HepG2 (cell line): ENCODE data around the gene NEAT1. TPM values are rescaled to one million over a fixed set of nuclear protein-coding genes. Genes with fewer than 3 reads are reported as not detected.

Experiments used
- ARID2 ChIP-seq: sonication (generic); formaldehyde crosslinking; IDR thresholded peaks from 2 replicates; pipeline ENCODE4 v1.8.1; 2022; ENCODE audit warnings: mild to moderate bottlenecking, missing genetic modification reagents, borderline replicate concordance
- ASH2L ChIP-seq: fragments of 300-600, 200-600 bp; sonication (generic); IDR thresholded peaks from 2 replicates; pipeline ENCODE4 v1.7.0; 2017; ENCODE audit warnings: low read depth, mild to moderate bottlenecking, moderate library complexity, mixed read lengths, low read length; ENCODE audit not compliant: insufficient read length
- ATF3 ChIP-seq: sonication (generic); formaldehyde crosslinking; IDR thresholded peaks from 2 replicates; pipeline ENCODE4 v1.4.0; 2020; ENCODE audit warnings: missing genetic modification reagents
- FOXO4 ChIP-seq: sonication (generic); formaldehyde crosslinking; conservative IDR thresholded peaks from 2 replicates; pipeline ENCODE4 v1.8.1; 2023; ENCODE audit warnings: missing genetic modification reagents
- HMGXB3 ChIP-seq: sonication (generic); formaldehyde crosslinking; IDR thresholded peaks from 2 replicates; pipeline ENCODE4 v1.4.0; 2020; ENCODE audit warnings: missing genetic modification reagents, borderline replicate concordance
- HNRNPUL1 ChIP-seq: fragments of 200-400 bp; formaldehyde crosslinking; IDR thresholded peaks from 2 replicates; pipeline ENCODE4 v1.6.1; 2017; ENCODE audit warnings: low read depth, mild to moderate bottlenecking, low read length, moderate library complexity
- ISX ChIP-seq: sonication (generic); formaldehyde crosslinking; conservative IDR thresholded peaks from 2 replicates; pipeline ENCODE4 v1.5.0; 2020; ENCODE audit warnings: missing genetic modification reagents
- LBX2 ChIP-seq: sonication (generic); formaldehyde crosslinking; IDR thresholded peaks from 2 replicates; pipeline ENCODE4 v1.5.0; 2020; ENCODE audit warnings: missing genetic modification reagents, mild to moderate bottlenecking, borderline replicate concordance
- MYPOP ChIP-seq: sonication (generic); formaldehyde crosslinking; IDR thresholded peaks from 2 replicates; pipeline ENCODE4 v1.8.1; 2023; ENCODE audit warnings: mild to moderate bottlenecking, moderate library complexity, missing genetic modification reagents
- MZF1 ChIP-seq: sonication (generic); formaldehyde crosslinking; IDR thresholded peaks from 2 replicates; pipeline ENCODE4 v1.8.1; 2023; ENCODE audit warnings: mild to moderate bottlenecking, missing genetic modification reagents, borderline replicate concordance
- NAIF1 ChIP-seq: sonication (generic); formaldehyde crosslinking; IDR thresholded peaks from 2 replicates; pipeline ENCODE4 v1.5.0; 2020; ENCODE audit warnings: mild to moderate bottlenecking, missing genetic modification reagents, borderline replicate concordance
- SIN3A ChIP-seq: IDR thresholded peaks from 2 replicates; pipeline ENCODE4 v1.6.1; 2011; ENCODE audit warnings: low read depth, mild to moderate bottlenecking, control low read depth, low read length, borderline replicate concordance
- SP1 ChIP-seq, 2 experiments: fragments of 450-650 bp in 1 of 2; sonication (generic) in 1 of 2; formaldehyde crosslinking in 1 of 2; IDR thresholded peaks; 2 replicates each; pipeline versions ENCODE4 v1.4.0 to v1.6.1; 2016 to 2020; ENCODE audit warnings: missing genetic modification reagents in 1 of 2
- SUZ12 ChIP-seq: fragments of 150-350 bp; IDR thresholded peaks from 2 replicates; pipeline ENCODE4 v1.6.1; 2014; ENCODE audit warnings: low read depth, low read length
- ZFP36L2 ChIP-seq: sonication (generic); formaldehyde crosslinking; IDR thresholded peaks from 2 replicates; pipeline ENCODE4 v1.4.0; 2020; ENCODE audit warnings: missing genetic modification reagents
- ZNF274 ChIP-seq: sonication (generic); formaldehyde crosslinking; IDR thresholded peaks from 2 replicates; pipeline ENCODE4 v1.5.1; 2020; ENCODE audit warnings: mild to moderate bottlenecking, missing genetic modification reagents
- ZNF350 ChIP-seq: sonication (generic); formaldehyde crosslinking; IDR thresholded peaks from 2 replicates; pipeline ENCODE4 v1.4.0; 2020; ENCODE audit warnings: mild to moderate bottlenecking, low read depth, missing genetic modification reagents, borderline replicate concordance
- ZNF431 ChIP-seq: sonication (generic); formaldehyde crosslinking; IDR thresholded peaks from 2 replicates; pipeline ENCODE4 v1.9.0; 2022; ENCODE audit warnings: missing genetic modification reagents, low read depth, mild to moderate bottlenecking, borderline replicate concordance
- ZNF720 ChIP-seq: sonication (generic); formaldehyde crosslinking; IDR thresholded peaks from 2 replicates; pipeline ENCODE4 v1.4.0; 2020; ENCODE audit warnings: missing genetic modification reagents
- ZNF746 ChIP-seq: sonication (generic); formaldehyde crosslinking; IDR thresholded peaks from 2 replicates; pipeline ENCODE4 v1.8.0; 2022; ENCODE audit warnings: mild to moderate bottlenecking, missing genetic modification reagents
- polyA plus RNA-seq, 8 experiments: library from polyadenylated mRNA; depleted of rRNA in 3 of 8; stranded (reverse) in 7 of 8; unstranded in 1 of 8; fragments of >200 nt; fragmentation: Illumina TruSeq in 4 of 8; extraction: Trizol in 4 of 8; gene quantifications; 2 replicates each; pipeline versions ENCODE4 v1.2.1 to v1.2.3, GENCODE V29; 2011 to 2016; ENCODE audit warnings: low read depth in 4 of 8, missing spikeins in 1 of 8, mixed read lengths in 1 of 8; ENCODE audit not compliant: insufficient read depth in 1 of 8
- total RNA-seq, 5 experiments: library from RNA; depleted of rRNA; stranded (reverse); fragments of >200 nt; fragmentation: Illumina TruSeq; extraction: Trizol; gene quantifications; 2 replicates each; pipeline ENCODE4 v1.2.3, GENCODE V29; 2016; ENCODE audit warnings: low read depth in 1 of 5

NEAT1 gene
- total and polyA plus RNA-seq, 2 of the 13 experiments (the other 11 are each of a cell fraction or from before 2014, with no cell fraction given), result 20.5 to 41.2 TPM

- TF ChIP-seq HMGXB3 (CRISPR knock-in tag) (no peak), FOXO4 (CRISPR knock-in tag) (no peak), SIN3A (peak; percentile 46; the same call in 1 of the 2 replicates), MZF1 (CRISPR knock-in tag) (no peak), ZNF431 (CRISPR knock-in tag) (0 out of 2 replicates have a peak, but pooled peaks have one; percentile 61), ZNF274 (CRISPR knock-in tag) (no peak), MYPOP (CRISPR knock-in tag) (no peak; the same call in 1 of the 2 replicates), ISX (no peak), ZNF746 (CRISPR knock-in tag) (peak; percentile 80), HNRNPUL1 (no peak), ZNF350 (peak; percentile 55), NAIF1 (CRISPR knock-in tag) (no peak), ZNF720 (CRISPR knock-in tag) (no peak), ARID2 (peak; percentile 69; the same call in 1 of the 2 replicates), SUZ12 (peak; percentile 37; the same call in 1 of the 2 replicates), ZFP36L2 (CRISPR knock-in tag) (no peak), ATF3 (peak; percentile 95), SP1 (IDR thresholded peaks at IDR 0.05) (no peak), SP1 (CRISPR knock-in tag; IDR thresholded peaks at IDR 0.05) (peak; percentile 17; the same call in 1 of the 2 replicates), LBX2 (CRISPR knock-in tag) (0 out of 2 replicates have a peak, but pooled peaks have one; percentile 45), ASH2L (peak; percentile 56)
Observed at GRCh38 chr11:65477149-65477965, 54.8 kb downstream of the NEAT1 start (continued).
